ENCODE measurements around the gene PSMB5. TPM values are rescaled to one million over a fixed set of nuclear protein-coding genes. Genes with fewer than 3 reads are reported as not detected.

Gene PSMB5
- total and polyA plus RNA-seq, 2 of the 13 experiments (the other 11 are each of a cell fraction or from before 2014, with no cell fraction given): 705 to 871 TPM

GRCh38 chr14:23068789-23069412, 34.2 kb upstream of the PSMB5 start (continued):
- TF ChIP-seq ZNF407 (CRISPR knock-in tag; IDR thresholded peaks at IDR 0.05; ENCODE audit: not compliant biosample characterization): no peak
- TF ChIP-seq LRRFIP1 (CRISPR knock-in tag; conservative IDR thresholded peaks at IDR 0.05): no peak
- peak; percentile 80 for TF ChIP-seq THAP11 (CRISPR knock-in tag; IDR thresholded peaks at IDR 0.05)
- TF ChIP-seq DDIT3 (CRISPR knock-in tag; IDR thresholded peaks at IDR 0.05): no peak
- no peak; the same call in 1 of the 2 replicates for TF ChIP-seq ONECUT2 (CRISPR knock-in tag; IDR thresholded peaks at IDR 0.05)
- no peak for TF ChIP-seq ZNF761 (CRISPR knock-in tag; conservative IDR thresholded peaks at IDR 0.05)
- no peak for TF ChIP-seq ZNF562 (CRISPR knock-in tag; IDR thresholded peaks at IDR 0.05; ENCODE audit: borderline replicate concordance)
- TF ChIP-seq ZBTB39 (CRISPR knock-in tag; IDR thresholded peaks at IDR 0.05): no peak
- TF ChIP-seq PITX1 (CRISPR knock-in tag; IDR thresholded peaks at IDR 0.05): no peak; the same call in 1 of the 2 replicates
- no peak for TF ChIP-seq ZNF891 (CRISPR knock-in tag; IDR thresholded peaks at IDR 0.05)
- TF ChIP-seq DMAP1 (CRISPR knock-in tag; IDR thresholded peaks at IDR 0.05): no peak
- TF ChIP-seq ZSCAN22 (CRISPR knock-in tag; IDR thresholded peaks at IDR 0.05): no peak
